Measurements from ENCODE around the gene CACNG3. TPM values are rescaled to one million over a fixed set of nuclear protein-coding genes. Genes with fewer than 3 reads are reported as not detected.

Gene CACNG3
- total RNA-seq, 1 donor from 2014 or later, result not detected

DNA sequence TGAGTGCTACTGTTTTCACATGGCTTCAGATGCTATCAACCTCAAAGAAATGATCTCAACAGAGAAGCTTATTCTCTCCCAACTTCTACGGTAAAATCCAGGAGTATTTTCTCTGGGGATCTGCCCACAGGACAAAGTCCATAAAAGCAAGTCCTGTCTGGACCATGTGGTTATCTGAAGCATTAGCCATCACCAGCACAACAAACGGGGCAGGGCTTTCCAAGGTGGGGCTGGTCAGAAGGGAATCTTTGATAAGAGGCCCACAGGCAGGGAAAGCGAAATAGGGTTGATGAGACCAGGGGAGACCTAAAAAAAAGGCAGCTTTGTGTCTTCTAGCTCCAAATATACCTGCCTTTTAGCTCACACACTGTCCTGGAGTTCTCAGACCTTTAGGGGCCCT lies 38.7 kb upstream of the CACNG3 start:
- TF ChIP-seq, protein P1, sequence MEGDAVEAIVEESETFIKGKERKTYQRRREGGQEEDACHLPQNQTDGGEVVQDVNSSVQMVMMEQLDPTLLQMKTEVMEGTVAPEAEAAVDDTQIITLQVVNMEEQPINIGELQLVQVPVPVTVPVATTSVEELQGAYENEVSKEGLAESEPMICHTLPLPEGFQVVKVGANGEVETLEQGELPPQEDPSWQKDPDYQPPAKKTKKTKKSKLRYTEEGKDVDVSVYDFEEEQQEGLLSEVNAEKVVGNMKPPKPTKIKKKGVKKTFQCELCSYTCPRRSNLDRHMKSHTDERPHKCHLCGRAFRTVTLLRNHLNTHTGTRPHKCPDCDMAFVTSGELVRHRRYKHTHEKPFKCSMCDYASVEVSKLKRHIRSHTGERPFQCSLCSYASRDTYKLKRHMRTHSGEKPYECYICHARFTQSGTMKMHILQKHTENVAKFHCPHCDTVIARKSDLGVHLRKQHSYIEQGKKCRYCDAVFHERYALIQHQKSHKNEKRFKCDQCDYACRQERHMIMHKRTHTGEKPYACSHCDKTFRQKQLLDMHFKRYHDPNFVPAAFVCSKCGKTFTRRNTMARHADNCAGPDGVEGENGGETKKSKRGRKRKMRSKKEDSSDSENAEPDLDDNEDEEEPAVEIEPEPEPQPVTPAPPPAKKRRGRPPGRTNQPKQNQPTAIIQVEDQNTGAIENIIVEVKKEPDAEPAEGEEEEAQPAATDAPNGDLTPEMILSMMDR (IDR thresholded peaks at IDR 0.05; ENCODE audit: insufficient read depth, low read length, severe bottlenecking), result no peak
- Histone ChIP-seq H3K4me3 (ENCODE audit: low read depth, low read length) (no peak overlapping the region), H3K27me3 (ENCODE audit: control insufficient read depth, insufficient read depth, low read length) (no peaks in the 10 kb centered on the region), H3K36me3 (ENCODE audit: control insufficient read depth, insufficient read depth, low read length) (no peaks in the 10 kb centered on the region)
- DNase-seq (ENCODE audit: low read depth) (no peak), FAIRE-seq (no peak)

DNA sequence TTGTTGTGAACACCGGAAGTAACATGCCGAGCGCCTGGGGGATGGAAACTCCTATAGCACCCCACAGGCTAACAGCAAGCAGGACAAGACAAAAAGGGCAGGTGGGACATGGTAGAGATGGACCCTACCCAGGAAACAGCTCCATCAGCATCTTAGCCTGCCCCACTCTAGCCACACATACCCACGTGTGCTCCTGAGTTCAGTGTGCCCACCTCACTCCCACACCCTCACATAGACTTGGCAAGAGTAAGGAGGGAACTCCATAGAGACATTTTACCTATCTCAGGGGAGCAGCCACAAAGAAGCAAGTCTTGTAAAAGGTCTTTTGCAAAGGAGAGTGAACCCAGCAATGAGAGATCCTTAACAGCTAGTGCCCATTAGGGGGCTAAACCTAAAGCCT lies 37.8 kb upstream of the CACNG3 start:
- H3K36me3 ChIP-seq (ENCODE audit: control insufficient read depth, insufficient read depth, low read length), result no peaks in the 10 kb centered on the region
- no peak for FAIRE-seq
- TF ChIP-seq, protein P1 (IDR thresholded peaks at IDR 0.05; ENCODE audit: insufficient read depth, low read length, severe bottlenecking), result no peak

DNA sequence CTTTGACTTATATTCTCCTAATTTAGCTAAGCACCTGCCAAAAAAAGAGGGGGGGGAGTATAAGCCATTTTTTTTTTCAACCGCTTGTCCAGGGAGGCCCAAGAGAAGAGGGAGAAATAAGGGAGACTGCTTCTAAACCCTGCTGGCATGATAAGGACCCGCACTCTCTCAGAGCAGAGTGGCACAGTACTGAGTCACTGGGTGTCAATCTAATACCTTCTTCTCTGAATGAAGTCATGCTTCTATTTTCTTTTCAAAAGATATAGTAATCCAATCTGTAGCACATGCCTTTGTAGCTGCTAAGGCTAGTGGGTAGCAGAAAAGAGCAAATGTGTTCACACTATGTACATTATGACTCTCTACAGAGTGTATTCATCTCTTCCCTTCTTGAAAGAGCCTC lies 34.9 kb upstream of the CACNG3 start:
- DNase-seq (ENCODE audit: low read depth), result no peak
- TF ChIP-seq, protein P1 (IDR thresholded peaks at IDR 0.05; ENCODE audit: insufficient read depth, low read length, severe bottlenecking), result no peak
- Histone ChIP-seq H3K4me3 (ENCODE audit: low read depth, low read length) (no peak overlapping the region), H3K27me3 (ENCODE audit: control insufficient read depth, insufficient read depth, low read length) (no peaks in the 10 kb centered on the region), H3K36me3 (ENCODE audit: control insufficient read depth, insufficient read depth, low read length) (no peaks in the 10 kb centered on the region)
- FAIRE-seq, result no peak

More for the DNA sequence above, 37.8 kb upstream of the CACNG3 start:
- no peaks in the 10 kb centered on the region for H3K27me3 ChIP-seq (ENCODE audit: control insufficient read depth, insufficient read depth, low read length)
- DNase-seq (ENCODE audit: low read depth), result no peak
- no peak overlapping the region for H3K4me3 ChIP-seq (ENCODE audit: low read depth, low read length)

DNA sequence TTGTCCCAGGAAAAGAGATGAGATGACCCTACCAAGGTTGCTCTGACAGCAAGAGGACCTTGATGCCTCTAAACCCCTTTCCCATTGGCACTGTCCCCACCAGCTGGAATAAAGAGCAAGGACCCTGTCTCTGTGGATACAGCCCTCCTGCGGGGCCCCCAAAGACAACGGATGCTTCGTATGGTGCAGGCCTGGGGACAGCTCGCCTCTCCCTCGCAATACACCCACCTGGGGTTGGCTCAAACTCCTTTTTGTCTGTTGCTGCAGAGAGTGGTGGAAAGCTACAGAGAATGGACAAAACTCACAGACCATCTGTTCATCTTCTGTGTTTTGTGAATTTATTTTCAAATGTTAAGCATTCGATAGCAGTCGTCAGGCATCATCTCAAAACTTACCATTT lies 27.6 kb upstream of the CACNG3 start:
- TF ChIP-seq, protein P1 (IDR thresholded peaks at IDR 0.05; ENCODE audit: insufficient read depth, low read length, severe bottlenecking), result no peak
- Histone ChIP-seq H3K36me3 (ENCODE audit: control insufficient read depth, insufficient read depth, low read length) (no peaks in the 10 kb centered on the region), H3K4me3 (ENCODE audit: low read depth, low read length) (no peak overlapping the region), H3K27me3 (ENCODE audit: control insufficient read depth, insufficient read depth, low read length) (no peaks in the 10 kb centered on the region)
- DNase-seq (ENCODE audit: low read depth) (no peak), FAIRE-seq (no peak)

DNA sequence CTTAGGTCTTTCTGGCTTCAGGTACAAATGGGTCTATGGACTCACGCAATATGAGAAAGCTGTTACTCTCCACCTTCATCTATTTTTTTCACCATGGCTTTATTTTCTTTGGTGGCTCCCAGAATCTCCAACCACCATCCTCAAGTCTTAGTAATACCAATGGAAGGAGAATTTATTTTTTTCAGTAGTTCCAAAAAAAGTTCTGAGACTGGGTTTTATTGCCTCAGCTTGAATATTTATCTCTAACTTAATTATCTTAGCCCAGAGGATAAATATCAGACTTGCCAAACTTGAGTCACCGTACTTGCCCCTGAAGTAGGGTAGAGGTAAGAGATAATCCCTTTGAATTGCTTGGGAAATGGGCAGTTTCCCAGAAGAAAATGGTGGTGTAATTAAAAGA lies 23.2 kb upstream of the CACNG3 start:
- DNase-seq (ENCODE audit: low read depth) (no peak), FAIRE-seq (no peak)
- TF ChIP-seq, protein P1 (IDR thresholded peaks at IDR 0.05; ENCODE audit: insufficient read depth, low read length, severe bottlenecking), result no peak
- no peak overlapping the region for H3K4me3 ChIP-seq (ENCODE audit: low read depth, low read length)
- H3K36me3 ChIP-seq (ENCODE audit: control insufficient read depth, insufficient read depth, low read length), result no peaks in the 10 kb centered on the region
- H3K27me3 ChIP-seq (ENCODE audit: control insufficient read depth, insufficient read depth, low read length), result no peaks in the 10 kb centered on the region

DNA sequence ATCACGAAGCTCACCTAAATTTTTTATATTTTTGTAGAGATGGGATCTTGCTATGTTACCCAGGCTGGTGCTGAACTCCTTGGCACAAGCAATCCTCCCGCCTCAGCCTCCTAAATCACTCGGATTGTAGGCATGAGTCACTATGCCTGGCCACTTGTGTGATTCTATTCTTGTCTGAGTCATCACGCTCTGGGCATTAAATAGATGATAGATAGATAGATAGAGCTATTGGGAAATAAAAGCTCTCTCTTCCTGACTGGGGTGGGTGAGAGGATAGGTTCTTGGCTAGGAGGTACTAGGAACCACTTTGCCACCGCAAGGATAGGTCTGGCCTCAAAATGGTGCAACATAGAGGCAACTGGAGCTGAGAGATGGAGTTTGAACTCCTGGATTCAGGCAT lies 21.4 kb upstream of the CACNG3 start:
- no peak for FAIRE-seq

More for the DNA sequence above, 21.4 kb upstream of the CACNG3 start:
- H3K36me3 ChIP-seq (ENCODE audit: control insufficient read depth, insufficient read depth, low read length), result no peaks in the 10 kb centered on the region
- H3K4me3 ChIP-seq (ENCODE audit: low read depth, low read length), result no peak overlapping the region
- no peak for DNase-seq (ENCODE audit: low read depth)
- H3K27me3 ChIP-seq (ENCODE audit: control insufficient read depth, insufficient read depth, low read length), result no peaks in the 10 kb centered on the region
- TF ChIP-seq, protein P1 (IDR thresholded peaks at IDR 0.05; ENCODE audit: insufficient read depth, low read length, severe bottlenecking), result no peak
